ENCODE data around the gene PPA2.

PPA2 gene

GRCh38 chr4:105399532-105400161, 74.2 kb downstream of the PPA2 start:
- no peak for DNase-seq (ENCODE audit: low read depth in 1 of 2, low spot score in 1 of 2)

GRCh38 chr4:105392858-105393257, 81.0 kb downstream of the PPA2 start:
- DNase-seq (ENCODE audit: low read depth in 1 of 2, low spot score in 1 of 2): no peak

- DNase-seq (ENCODE audit: low read depth in 1 of 2, low spot score in 1 of 2): no peak
Measured at GRCh38 chr4:105389167-105389566, 84.7 kb downstream of the PPA2 start.

- DNase-seq (ENCODE audit: low read depth in 1 of 2, low spot score in 1 of 2): no peak
Measured at GRCh38 chr4:105387466-105387865, 86.4 kb downstream of the PPA2 start.

GRCh38 chr4:105386012-105386411, 87.8 kb downstream of the PPA2 start:
- no peak for DNase-seq (ENCODE audit: low read depth in 1 of 2, low spot score in 1 of 2)

- DNase-seq (ENCODE audit: low read depth in 1 of 2, low spot score in 1 of 2): no peak
Measured at GRCh38 chr4:105374071-105374470, 99.8 kb downstream of the PPA2 start.

- no peak for DNase-seq (ENCODE audit: low read depth in 1 of 2, low spot score in 1 of 2)
Measured at GRCh38 chr4:105373324-105373723, 100.5 kb downstream of the PPA2 start.

GRCh38 chr4:105369988-105370387, 103.9 kb downstream of the PPA2 start:
- no peak for DNase-seq (ENCODE audit: low read depth in 1 of 2, low spot score in 1 of 2)

- DNase-seq (ENCODE audit: low read depth in 1 of 2, low spot score in 1 of 2): no peak
Measured at GRCh38 chr4:105361053-105361452, 112.8 kb downstream of the PPA2 start.

GRCh38 chr4:105357258-105357980, 116.4 kb downstream of the PPA2 start:
- no peak for DNase-seq (ENCODE audit: low read depth in 1 of 2, low spot score in 1 of 2)

GRCh38 chr4:105356194-105356593, 117.7 kb downstream of the PPA2 start:
- DNase-seq (ENCODE audit: low read depth in 1 of 2, low spot score in 1 of 2): no peak

GRCh38 chr4:105352826-105353225, 121.0 kb downstream of the PPA2 start:
- no peak for DNase-seq (ENCODE audit: low read depth in 1 of 2, low spot score in 1 of 2)

- DNase-seq (ENCODE audit: low read depth in 1 of 2, low spot score in 1 of 2): no peak
Measured at GRCh38 chr4:105351861-105352260, 122.0 kb downstream of the PPA2 start.

GRCh38 chr4:105350859-105351490, 122.9 kb downstream of the PPA2 start:
- DNase-seq (ENCODE audit: low read depth in 1 of 2, low spot score in 1 of 2): no peak

- no peak for DNase-seq (ENCODE audit: low read depth in 1 of 2, low spot score in 1 of 2)
Measured at GRCh38 chr4:105348719-105349118, 125.1 kb downstream of the PPA2 start.

- no peak for DNase-seq (ENCODE audit: low read depth in 1 of 2, low spot score in 1 of 2)
Measured at GRCh38 chr4:105346869-105347268, 127.0 kb downstream of the PPA2 start.

GRCh38 chr4:105345838-105346237, 128.0 kb downstream of the PPA2 start:
- DNase-seq (ENCODE audit: low read depth in 1 of 2, low spot score in 1 of 2): no peak

GRCh38 chr4:105345358-105345757, 128.5 kb downstream of the PPA2 start:
- DNase-seq (ENCODE audit: low read depth in 1 of 2, low spot score in 1 of 2): no peak

GRCh38 chr4:105344141-105344540, 129.7 kb downstream of the PPA2 start:
- DNase-seq (ENCODE audit: low read depth in 1 of 2, low spot score in 1 of 2): no peak

- no peak for DNase-seq (ENCODE audit: low read depth in 1 of 2, low spot score in 1 of 2)
Measured at GRCh38 chr4:105343146-105343931, 130.5 kb downstream of the PPA2 start.

- DNase-seq (ENCODE audit: low read depth in 1 of 2, low spot score in 1 of 2): no peak
Measured at GRCh38 chr4:105329081-105329480, 144.8 kb downstream of the PPA2 start.

- DNase-seq (ENCODE audit: low read depth in 1 of 2, low spot score in 1 of 2): no peak
Measured at GRCh38 chr4:105327956-105328355, 145.9 kb downstream of the PPA2 start.
